Left ventricle myocardium inferior (tissue), 1 donor: ENCODE results near the gene MRPL2. TPM values are rescaled to one million over a fixed set of nuclear protein-coding genes. Genes with fewer than 3 reads are reported as not detected.

Experiments
- DNase-seq: peaks from one replicate; pipeline ENCODE4 v3.0.0-alpha.2; 2020
- H3K27ac ChIP-seq: fragments of 200-600 bp; replicated peaks from 2 replicates; pipeline ENCODE4 v1.8.0; 2021
- H3K27me3 ChIP-seq: fragments of 200-600 bp; 2 replicates; pipeline ENCODE4 v1.8.0; 2021; ENCODE audit warnings: low read depth
- H3K36me3 ChIP-seq: fragments of 200-600 bp; 2 replicates; pipeline ENCODE4 v1.8.0; 2021
- H3K4me1 ChIP-seq: fragments of 200-600 bp; 2 replicates; pipeline ENCODE4 v1.8.0; 2021
- H3K4me3 ChIP-seq: fragments of 200-600 bp; 2 replicates; pipeline ENCODE4 v1.8.0; 2021; ENCODE audit warnings: mild to moderate bottlenecking, moderate library complexity
- H3K9me3 ChIP-seq: fragments of 200-600 bp; replicated peaks from 2 replicates; pipeline ENCODE4 v1.8.0; 2021
- CTCF ChIP-seq: fragments of 200-600 bp; IDR thresholded peaks from 2 replicates; pipeline ENCODE4 v1.8.0; 2021; ENCODE audit warnings: antibody characterized with exemption, mild to moderate bottlenecking, borderline replicate concordance
- intact Hi-C: fragments of 100-400 bp; cut with micrococcal nuclease; formaldehyde crosslinking; loops from one replicate; pipeline ENCODE4 v1.11.0; 2022
- total RNA-seq: library from RNA; stranded (reverse); fragmentation: NEBNext Ultra II Directional; extraction: Animal tissue kit (Norgen Biotek cat#: 25700); gene quantifications from one replicate; pipeline ENCODE4 v1.2.1, GENCODE V29; 2021
- donor health status: DM: no; HTN: yes; CAD: no; lungs with severe emphysema.

MRPL2 gene
- total RNA-seq, 1 donor from 2014 or later = 94.9 TPM

- intact Hi-C loops = no loop called here
- TF ChIP-seq CTCF = no peak
- H3K27ac ChIP-seq = no peak overlapping the region
- no peaks in the 10 kb centered on the region for H3K9me3 ChIP-seq
- H3K27me3 ChIP-seq = no peaks in the 10 kb centered on the region
- no peaks in the 10 kb centered on the region for H3K36me3 ChIP-seq
- H3K4me1 ChIP-seq = peaks cover 9% of the 10 kb centered on the region
- DNase-seq = no peak
- H3K4me3 ChIP-seq = no peak overlapping the region
Observed at GRCh38 chr6:43092635-43093034, 33.4 kb upstream of the MRPL2 start.

- peaks cover 2% of the 10 kb centered on the region for H3K4me1 ChIP-seq
- no peak overlapping the region for H3K27ac ChIP-seq
- H3K27me3 ChIP-seq = no peaks in the 10 kb centered on the region
- no peaks in the 10 kb centered on the region for H3K36me3 ChIP-seq
- intact Hi-C loops = no loop called here
- TF ChIP-seq CTCF = no peak
- no peak overlapping the region for H3K4me3 ChIP-seq
- no peaks in the 10 kb centered on the region for H3K9me3 ChIP-seq
- DNase-seq = no peak
Observed at GRCh38 chr6:43091436-43091991, 32.3 kb upstream of the MRPL2 start.

GRCh38 chr6:43091020-43091419, 31.8 kb upstream of the MRPL2 start:
- intact Hi-C loops = no loop called here
- TF ChIP-seq CTCF = no peak
- Histone ChIP-seq H3K4me3 (no peak overlapping the region), H3K4me1 (no peaks in the 10 kb centered on the region), H3K9me3 (no peaks in the 10 kb centered on the region), H3K36me3 (no peaks in the 10 kb centered on the region), H3K27me3 (no peaks in the 10 kb centered on the region), H3K27ac (no peak overlapping the region)
- no peak for DNase-seq

GRCh38 chr6:43090559-43090956, 31.3 kb upstream of the MRPL2 start:
- no peaks in the 10 kb centered on the region for H3K4me1 ChIP-seq
- H3K36me3 ChIP-seq = no peaks in the 10 kb centered on the region
- H3K27me3 ChIP-seq = no peaks in the 10 kb centered on the region
- no peak overlapping the region for H3K27ac ChIP-seq
- TF ChIP-seq CTCF = no peak
- no peak for DNase-seq
- no peak overlapping the region for H3K4me3 ChIP-seq
- intact Hi-C loops = no loop called here
- no peaks in the 10 kb centered on the region for H3K9me3 ChIP-seq

- TF ChIP-seq CTCF = no peak
- no peak overlapping the region for H3K27ac ChIP-seq
Observed at GRCh38 chr6:43089874-43090558, 30.8 kb upstream of the MRPL2 start.

More at GRCh38 chr6:43089874-43090558, 30.8 kb upstream of the MRPL2 start:
- DNase-seq = no peak
- Histone ChIP-seq H3K4me1 (no peaks in the 10 kb centered on the region), H3K36me3 (no peaks in the 10 kb centered on the region), H3K27me3 (no peaks in the 10 kb centered on the region), H3K4me3 (no peak overlapping the region), H3K9me3 (no peaks in the 10 kb centered on the region)
- intact Hi-C loops = no loop called here
